GM19468 (cell line): ENCODE data around the gene RNPEPL1.
A peak's percentile ranks its signal among the peaks of the same experiment; 100 is the strongest.

Experiments used
- ATAC-seq: cut with Tn5 transposase; IDR thresholded peaks from one replicate; pipeline ENCODE4 v1.9.1; 2021; ENCODE audit warnings: mild to moderate bottlenecking, moderate library complexity, moderate number of reproducible peaks; ENCODE audit not compliant: unreplicated experiment; ENCODE audit errors: extremely low read depth

The RNPEPL1 gene

GRCh38 chr2:240564561-240565332 lies 3.5 kb upstream of the RNPEPL1 start:
- ATAC-seq = no peak

DNA sequence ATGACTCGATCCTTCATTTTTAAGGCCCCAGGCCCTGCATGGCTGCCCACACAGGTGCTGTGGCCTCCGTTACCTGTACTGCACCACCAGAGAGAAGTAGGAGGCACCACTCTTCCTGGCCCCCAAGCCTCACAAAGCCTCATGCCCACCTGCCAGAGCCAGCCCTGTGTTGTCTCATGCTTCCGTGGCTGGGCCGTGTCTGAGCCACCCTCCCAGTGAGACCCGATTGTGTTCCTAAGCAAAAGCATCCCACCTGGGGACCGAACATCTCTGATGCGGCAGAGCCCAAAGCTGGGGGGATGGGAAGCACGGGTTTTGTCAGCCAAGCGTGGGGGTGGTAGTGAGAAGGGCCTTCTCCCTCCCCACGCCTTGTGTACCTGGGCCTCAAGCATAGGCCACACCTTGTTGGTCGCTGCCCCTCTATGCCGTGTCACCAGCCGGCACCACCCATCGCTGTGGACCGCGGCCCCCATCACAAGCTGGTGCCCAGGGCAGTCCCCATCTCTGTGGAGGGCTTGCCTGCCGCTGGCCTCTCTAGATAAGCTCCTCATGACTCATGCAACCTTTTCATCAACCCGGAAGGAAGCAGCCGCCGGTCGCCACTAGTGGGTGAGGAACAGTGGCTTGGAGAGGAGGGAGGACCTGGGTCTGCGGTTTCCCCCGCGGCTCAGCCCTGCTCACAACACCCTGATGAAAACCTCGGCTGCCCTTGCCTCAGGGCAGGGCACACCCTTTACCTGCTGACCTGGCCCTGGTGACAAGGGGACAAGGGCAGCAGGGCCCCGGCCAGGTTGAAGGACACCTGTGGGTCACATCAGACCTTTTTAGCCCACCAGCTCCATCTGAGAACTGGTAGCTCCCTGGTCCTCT lies 2.7 kb upstream of the RNPEPL1 start:
- no peak for ATAC-seq

DNA sequence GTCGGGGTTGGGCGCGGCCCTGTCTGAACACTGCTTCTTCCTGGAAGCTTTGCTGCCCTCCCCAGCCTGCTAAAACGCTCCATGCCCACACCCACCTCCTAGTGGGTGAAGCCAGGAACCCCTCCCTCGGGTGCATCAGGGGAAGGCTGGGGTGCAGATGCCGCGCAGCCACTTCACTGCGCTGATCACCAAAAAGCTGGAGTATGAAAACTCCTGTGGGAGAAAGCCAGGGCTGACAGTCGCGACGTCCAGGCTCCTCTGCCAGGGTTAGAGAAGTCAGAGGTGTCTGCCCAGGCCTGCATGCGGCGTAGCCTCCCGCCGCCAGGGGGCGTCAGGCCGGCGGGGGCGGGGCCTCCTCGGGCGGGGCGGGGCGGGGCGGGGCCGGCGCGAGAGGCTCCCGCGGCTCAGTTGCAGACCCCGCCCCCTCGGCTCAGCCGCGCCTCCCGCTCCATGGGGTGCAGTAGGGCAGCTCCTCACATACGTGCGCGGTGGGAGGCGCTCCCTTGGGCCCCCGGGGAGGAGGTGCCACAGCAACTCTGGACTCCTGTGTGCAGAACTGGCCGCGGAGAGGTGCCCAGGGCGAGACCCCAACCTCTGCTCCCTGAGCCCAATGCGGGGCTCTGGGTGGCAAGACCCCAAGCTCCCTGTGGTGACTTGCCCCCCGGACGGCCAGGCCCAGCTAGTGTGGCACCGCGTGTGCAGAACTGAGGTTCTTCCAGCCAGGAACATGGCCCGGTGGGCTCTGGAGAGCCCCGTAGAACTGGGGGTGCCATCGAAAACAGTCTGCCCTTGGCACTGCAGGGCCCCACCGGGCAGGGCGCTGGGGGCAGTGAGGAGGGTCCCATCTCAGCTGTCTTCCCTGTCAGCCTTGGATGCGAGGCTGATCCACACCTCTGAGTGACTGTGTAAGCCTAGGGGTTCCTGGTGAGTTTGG lies 1.8 kb upstream of the RNPEPL1 start:
- ATAC-seq = peak; percentile 27

DNA sequence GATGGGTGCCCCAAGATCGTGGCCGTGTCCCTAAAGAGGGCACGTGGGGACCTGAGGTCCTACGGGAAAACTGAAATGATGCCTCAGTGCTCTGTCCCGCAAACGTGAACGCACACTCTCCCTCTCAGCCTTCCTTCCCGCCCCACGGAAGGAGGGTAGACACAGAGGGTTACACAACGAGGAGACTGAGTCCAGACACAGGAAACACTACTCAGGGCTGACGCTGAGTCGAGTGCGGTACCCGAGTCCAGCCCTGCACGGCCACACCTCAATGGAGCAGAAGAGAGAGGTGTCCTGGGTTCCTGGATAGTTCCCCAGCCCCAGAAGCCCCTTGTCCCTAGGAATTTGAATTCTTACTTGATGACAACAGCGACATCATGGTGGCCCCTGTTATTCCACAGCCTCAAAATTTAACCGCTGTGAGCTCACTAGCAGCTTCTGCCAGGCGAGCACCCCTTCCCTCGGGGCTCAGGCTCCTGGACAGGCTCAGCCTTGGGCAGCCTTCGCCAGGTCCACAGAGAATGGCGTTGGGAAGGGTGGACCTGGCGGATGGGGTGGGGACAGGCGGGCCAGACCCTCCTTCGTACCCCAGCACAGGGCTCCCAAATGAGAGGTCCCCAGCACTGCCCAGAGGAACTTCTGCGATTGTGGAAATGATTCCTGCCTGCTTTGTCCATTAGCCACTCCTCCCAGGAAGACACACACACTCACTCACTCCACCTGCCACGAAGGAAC lies 980 bp upstream of the RNPEPL1 start:
- ATAC-seq = no peak

GRCh38 chr2:240568678-240569522 lies 616 bp downstream of the RNPEPL1 start:
- no peak for ATAC-seq

GRCh38 chr2:240569523-240569997 lies 1.3 kb downstream of the RNPEPL1 start:
- no peak for ATAC-seq

DNA sequence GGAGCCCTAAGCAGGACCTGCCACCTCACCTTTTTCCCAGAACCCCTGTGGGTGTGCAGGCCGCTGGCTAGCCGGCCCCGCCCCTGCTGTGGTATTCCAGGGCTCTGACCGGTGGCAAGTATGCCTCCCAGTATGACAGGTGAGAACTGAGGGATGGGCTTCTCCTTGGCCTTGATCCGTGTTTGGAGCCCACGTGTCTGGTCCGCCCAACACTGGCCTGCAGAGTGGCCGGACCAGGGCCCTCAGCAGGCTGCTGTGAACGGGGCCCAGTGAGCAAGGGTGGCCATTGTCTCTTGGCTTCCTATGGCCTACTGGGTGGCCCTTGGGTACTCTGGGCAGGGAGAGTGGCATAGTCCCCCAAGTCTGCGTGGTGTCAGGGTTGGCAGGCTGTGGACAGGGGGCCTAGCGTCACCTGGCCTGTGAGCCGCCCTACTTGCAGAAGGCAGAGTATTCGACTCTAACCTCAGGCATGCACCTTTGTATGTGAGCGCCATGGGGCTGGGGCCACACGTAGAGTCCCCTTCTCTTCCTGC lies 1.8 kb downstream of the RNPEPL1 start:
- no peak for ATAC-seq

DNA sequence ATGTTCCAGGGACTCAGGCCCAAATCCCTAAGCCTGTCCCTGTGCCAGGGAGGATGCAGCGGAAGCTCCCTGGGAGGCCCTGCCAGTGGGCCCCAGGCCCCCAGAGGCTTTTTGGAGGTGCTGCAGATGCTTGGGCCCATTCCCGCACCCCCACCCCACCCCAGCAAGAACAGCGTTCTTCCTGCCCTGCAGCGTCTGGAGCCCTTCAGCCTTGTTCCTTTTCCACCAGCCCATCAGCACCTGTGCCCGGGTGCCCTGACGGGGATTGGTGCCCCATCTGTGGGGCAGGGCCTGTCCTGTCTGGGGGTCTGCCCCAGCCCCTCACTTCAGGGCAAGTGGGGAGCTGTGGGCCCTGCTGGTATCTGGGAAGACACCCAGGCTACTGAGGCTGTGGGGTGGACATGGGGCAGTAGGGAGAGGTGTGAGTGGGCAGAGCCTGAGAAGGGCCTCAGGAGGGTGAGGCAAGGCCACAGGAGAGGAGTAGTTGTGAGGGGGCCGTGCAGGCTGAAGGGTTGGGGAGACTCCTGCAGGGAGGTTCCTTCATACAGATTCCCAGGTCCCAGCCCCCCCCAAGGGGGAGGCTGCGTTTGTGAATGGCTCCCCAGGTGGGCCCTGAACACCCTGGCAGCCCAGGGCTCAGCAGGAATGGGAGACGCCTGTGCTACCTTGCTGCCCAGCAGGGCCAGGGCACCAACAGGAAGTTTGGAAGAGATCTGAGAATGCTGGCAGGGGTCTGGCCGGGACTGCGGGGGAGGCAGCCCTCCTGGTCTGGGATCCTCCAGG lies 2.4 kb downstream of the RNPEPL1 start:
- no peak for ATAC-seq

DNA sequence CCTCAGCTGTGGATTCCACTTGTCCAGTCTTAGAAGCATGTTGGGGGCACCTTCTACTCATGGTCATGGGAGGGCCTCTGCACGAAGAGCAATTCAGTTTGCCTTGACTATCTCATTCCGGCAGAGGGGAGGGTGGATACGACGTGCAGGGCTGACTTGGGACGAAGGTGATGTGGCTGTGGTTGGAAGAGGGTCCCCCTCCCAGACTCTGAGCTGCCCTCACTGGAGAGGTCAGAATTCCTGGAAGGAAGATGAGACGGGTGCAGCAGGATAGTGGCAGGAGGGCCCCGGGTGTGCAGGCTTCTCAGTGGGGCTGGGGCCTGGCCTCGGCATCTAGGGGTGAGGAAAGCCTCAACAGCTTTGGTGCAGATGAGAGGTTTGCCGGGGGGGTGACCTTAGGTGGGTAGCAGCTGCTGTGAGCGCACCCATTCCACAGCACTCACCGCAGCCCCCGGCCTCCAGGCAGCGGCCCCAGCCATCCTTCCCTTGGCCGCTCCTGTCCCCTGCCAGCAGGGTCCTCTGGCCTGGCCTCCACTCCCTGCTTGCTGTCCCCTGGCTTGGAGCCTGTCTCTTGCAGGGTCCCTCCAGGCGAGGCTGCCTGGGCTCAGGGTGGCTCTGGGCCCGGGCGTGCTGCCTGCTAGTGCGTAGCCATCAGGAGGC lies 3.2 kb downstream of the RNPEPL1 start:
- ATAC-seq = no peak

- no peak for ATAC-seq
These were observed 4.1 kb downstream of the RNPEPL1 start for GRCh38 chr2:240572141-240573031.

- ATAC-seq = no peak
These were observed 4.8 kb downstream of the RNPEPL1 start for GRCh38 chr2:240573071-240573515.

- ATAC-seq = no peak
These were observed 5.5 kb downstream of the RNPEPL1 start for GRCh38 chr2:240573516-240574385.

GRCh38 chr2:240574386-240575100 lies 6.3 kb downstream of the RNPEPL1 start:
- ATAC-seq = no peak

- ATAC-seq = no peak
These were observed 7.0 kb downstream of the RNPEPL1 start for GRCh38 chr2:240575101-240575965.
